GM12878 (cell line): ENCODE measurements around the gene RNMT.

ENCODE experiments used
- EP300 ChIP-seq, 2 experiments: fragments of 150-350 bp in 1 of 2; IDR thresholded peaks; 2 replicates each; pipeline ENCODE4 v1.6.1; 2011 to 2012; ENCODE audit warnings: low read depth in 2 of 2, low read length in 2 of 2, borderline replicate concordance in 1 of 2, improper control_type of control experiment in 1 of 2, inconsistent platforms in 1 of 2; ENCODE audit not compliant: control insufficient read depth in 1 of 2
- FOS ChIP-seq: IDR thresholded peaks from 3 replicates; pipeline ENCODE4 v1.6.1; 2011; ENCODE audit warnings: borderline replicate concordance; ENCODE audit not compliant: insufficient read length; ENCODE audit errors: extremely low read depth
- KDM1A ChIP-seq: fragments of 200-600 bp; sonication (generic); IDR thresholded peaks from 2 replicates; pipeline ENCODE4 v1.6.1; 2016; ENCODE audit warnings: borderline replicate concordance
- SIN3A ChIP-seq: IDR thresholded peaks from 2 replicates; pipeline ENCODE4 v1.6.1; 2012; ENCODE audit warnings: low read depth, low read length, improper control_type of control experiment
- STAT1 ChIP-seq: fragments of 450-650 bp; conservative IDR thresholded peaks from 2 replicates; pipeline ENCODE4 v1.6.1; 2014; ENCODE audit warnings: antibody characterized with exemption, mild to moderate bottlenecking
- ZNF217 ChIP-seq: fragments of 450-650 bp; IDR thresholded peaks from 2 replicates; pipeline ENCODE4 v1.6.1; 2017; ENCODE audit warnings: antibody characterized with exemption, mild to moderate bottlenecking
- TF ChIP-seq, protein P1 (sequence below), 3 experiments: IDR thresholded peaks in 2 of 3; conservative IDR thresholded peaks in 1 of 3; 2 replicates each; pipeline ENCODE4 v1.5.1; 2011; ENCODE audit warnings: low read depth in 3 of 3, low read length in 3 of 3, mild to moderate bottlenecking in 3 of 3, control low read depth in 2 of 3, moderate library complexity in 2 of 3, inconsistent platforms in 1 of 3, mixed read lengths in 1 of 3; ENCODE audit not compliant: control insufficient read depth in 2 of 3, insufficient read depth in 1 of 3; ENCODE audit errors: extremely low read depth in 1 of 3
- TF ChIP-seq, protein P2 (sequence below): IDR thresholded peaks from 2 replicates; pipeline ENCODE4 v1.6.1; 2012; ENCODE audit warnings: low read depth, low read length, improper control_type of control experiment
- TF ChIP-seq, protein P3 (sequence below): fragments of 450-650 bp; IDR thresholded peaks from 2 replicates; pipeline ENCODE4 v1.6.1; 2016; ENCODE audit warnings: mild to moderate bottlenecking, moderate library complexity, borderline replicate concordance

DNA sequence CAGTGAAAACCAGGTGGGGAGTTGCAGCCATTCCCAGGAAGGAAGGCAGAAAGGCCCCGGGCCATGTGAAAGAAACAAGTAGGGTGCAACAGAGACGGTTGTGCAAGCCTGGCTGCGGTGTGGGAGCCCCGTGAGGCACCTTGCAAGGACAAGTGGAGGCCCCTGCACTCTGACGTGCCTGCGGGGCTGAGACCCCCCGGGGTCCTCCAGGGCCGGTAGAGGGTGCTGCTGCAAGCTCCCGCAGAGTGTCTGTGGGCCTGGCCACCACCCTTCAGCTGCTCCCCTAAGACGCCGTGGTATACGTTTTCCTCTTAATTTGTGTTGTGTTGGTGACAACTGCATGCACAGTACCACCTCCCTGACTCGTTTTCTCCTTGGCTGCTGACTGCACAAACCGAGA, 70.0 kb downstream of the RNMT start:
- TF ChIP-seq EP300 (IDR thresholded peaks at IDR 0.05; ENCODE audit: borderline replicate concordance in 1 of 2, control insufficient read depth in 1 of 2, low read depth in 2 of 2, low read length in 2 of 2) (no peak), STAT1 (no peak), FOS (no peak), KDM1A (no peak), SIN3A (no peak), ZNF217 (no peak)
- TF ChIP-seq, protein P1, sequence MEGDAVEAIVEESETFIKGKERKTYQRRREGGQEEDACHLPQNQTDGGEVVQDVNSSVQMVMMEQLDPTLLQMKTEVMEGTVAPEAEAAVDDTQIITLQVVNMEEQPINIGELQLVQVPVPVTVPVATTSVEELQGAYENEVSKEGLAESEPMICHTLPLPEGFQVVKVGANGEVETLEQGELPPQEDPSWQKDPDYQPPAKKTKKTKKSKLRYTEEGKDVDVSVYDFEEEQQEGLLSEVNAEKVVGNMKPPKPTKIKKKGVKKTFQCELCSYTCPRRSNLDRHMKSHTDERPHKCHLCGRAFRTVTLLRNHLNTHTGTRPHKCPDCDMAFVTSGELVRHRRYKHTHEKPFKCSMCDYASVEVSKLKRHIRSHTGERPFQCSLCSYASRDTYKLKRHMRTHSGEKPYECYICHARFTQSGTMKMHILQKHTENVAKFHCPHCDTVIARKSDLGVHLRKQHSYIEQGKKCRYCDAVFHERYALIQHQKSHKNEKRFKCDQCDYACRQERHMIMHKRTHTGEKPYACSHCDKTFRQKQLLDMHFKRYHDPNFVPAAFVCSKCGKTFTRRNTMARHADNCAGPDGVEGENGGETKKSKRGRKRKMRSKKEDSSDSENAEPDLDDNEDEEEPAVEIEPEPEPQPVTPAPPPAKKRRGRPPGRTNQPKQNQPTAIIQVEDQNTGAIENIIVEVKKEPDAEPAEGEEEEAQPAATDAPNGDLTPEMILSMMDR (IDR thresholded peaks at IDR 0.05 in 2 of 3, conservative IDR thresholded peaks at IDR 0.05 in 1 of 3; ENCODE audit: control insufficient read depth in 2 of 3, extremely low read depth in 1 of 3, insufficient read depth in 1 of 3, low read depth in 3 of 3, low read length in 3 of 3) = no peak
- TF ChIP-seq, protein P2, sequence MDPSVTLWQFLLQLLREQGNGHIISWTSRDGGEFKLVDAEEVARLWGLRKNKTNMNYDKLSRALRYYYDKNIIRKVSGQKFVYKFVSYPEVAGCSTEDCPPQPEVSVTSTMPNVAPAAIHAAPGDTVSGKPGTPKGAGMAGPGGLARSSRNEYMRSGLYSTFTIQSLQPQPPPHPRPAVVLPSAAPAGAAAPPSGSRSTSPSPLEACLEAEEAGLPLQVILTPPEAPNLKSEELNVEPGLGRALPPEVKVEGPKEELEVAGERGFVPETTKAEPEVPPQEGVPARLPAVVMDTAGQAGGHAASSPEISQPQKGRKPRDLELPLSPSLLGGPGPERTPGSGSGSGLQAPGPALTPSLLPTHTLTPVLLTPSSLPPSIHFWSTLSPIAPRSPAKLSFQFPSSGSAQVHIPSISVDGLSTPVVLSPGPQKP = no peak
- TF ChIP-seq, protein P3, sequence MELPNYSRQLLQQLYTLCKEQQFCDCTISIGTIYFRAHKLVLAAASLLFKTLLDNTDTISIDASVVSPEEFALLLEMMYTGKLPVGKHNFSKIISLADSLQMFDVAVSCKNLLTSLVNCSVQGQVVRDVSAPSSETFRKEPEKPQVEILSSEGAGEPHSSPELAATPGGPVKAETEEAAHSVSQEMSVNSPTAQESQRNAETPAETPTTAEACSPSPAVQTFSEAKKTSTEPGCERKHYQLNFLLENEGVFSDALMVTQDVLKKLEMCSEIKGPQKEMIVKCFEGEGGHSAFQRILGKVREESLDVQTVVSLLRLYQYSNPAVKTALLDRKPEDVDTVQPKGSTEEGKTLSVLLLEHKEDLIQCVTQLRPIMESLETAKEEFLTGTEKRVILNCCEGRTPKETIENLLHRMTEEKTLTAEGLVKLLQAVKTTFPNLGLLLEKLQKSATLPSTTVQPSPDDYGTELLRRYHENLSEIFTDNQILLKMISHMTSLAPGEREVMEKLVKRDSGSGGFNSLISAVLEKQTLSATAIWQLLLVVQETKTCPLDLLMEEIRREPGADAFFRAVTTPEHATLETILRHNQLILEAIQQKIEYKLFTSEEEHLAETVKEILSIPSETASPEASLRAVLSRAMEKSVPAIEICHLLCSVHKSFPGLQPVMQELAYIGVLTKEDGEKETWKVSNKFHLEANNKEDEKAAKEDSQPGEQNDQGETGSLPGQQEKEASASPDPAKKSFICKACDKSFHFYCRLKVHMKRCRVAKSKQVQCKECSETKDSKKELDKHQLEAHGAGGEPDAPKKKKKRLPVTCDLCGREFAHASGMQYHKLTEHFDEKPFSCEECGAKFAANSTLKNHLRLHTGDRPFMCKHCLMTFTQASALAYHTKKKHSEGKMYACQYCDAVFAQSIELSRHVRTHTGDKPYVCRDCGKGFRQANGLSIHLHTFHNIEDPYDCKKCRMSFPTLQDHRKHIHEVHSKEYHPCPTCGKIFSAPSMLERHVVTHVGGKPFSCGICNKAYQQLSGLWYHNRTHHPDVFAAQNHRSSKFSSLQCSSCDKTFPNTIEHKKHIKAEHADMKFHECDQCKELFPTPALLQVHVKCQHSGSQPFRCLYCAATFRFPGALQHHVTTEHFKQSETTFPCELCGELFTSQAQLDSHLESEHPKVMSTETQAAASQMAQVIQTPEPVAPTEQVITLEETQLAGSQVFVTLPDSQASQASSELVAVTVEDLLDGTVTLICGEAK = no peak
